ENCODE data around the gene PRRG2.
"Not testable (repeated sequence)": the region's sequence is repeated elsewhere in the genome, so short reads cannot be mapped to it uniquely, and the experiment has no call there.

PRRG2 gene

DNA sequence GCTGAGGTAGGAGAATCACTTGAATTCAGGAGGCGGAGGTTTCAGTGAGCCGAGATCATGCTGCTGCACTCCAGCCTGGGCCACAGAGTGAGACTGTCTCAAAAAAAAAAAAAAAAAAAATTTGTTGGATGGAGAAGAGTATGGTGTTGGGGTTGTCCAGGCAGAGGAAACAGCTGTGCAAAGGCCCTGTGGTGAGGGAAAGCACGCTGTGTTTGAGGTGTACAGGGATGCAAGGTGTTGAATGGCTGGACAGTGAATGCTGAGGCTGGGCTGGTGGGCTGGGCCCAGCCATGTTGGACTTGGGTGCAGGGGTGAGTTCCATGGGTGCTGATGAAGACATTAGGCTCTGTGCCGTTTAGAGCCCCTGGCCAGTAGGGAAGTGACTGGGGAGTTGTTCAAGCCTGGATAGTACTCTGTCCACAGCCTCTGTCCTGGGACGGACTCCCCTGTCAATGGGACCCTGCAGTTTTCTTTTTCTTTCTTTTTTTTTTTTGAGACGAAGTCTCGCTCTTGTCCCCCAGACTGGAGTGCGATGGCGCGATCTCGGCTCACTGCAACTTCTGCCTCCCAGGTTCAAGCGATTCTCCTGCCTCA lies 28.5 kb downstream of the PRRG2 start:
- DNase-seq (ENCODE audit: low read depth): no peak

DNA sequence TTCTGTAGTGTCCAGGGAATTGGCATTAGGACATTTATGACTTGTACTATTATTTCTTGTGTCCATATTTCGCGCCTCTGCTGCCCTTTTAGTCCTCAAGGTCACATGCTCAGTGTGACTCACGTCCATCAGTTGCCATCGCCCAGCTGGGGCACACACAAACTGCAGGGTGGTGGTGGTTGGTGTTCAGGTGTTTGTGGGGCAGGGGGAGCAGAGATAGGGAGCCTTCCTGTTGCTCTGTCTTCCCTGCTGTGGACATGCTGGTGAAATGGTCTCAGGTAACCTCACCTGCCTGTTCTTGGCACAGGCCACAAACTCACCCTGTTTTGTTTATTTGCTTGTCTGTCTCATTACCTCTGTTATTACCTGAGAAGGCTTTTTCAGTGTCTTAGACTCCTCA lies 32.3 kb downstream of the PRRG2 start:
- DNase-seq (ENCODE audit: low read depth): no peak

DNA sequence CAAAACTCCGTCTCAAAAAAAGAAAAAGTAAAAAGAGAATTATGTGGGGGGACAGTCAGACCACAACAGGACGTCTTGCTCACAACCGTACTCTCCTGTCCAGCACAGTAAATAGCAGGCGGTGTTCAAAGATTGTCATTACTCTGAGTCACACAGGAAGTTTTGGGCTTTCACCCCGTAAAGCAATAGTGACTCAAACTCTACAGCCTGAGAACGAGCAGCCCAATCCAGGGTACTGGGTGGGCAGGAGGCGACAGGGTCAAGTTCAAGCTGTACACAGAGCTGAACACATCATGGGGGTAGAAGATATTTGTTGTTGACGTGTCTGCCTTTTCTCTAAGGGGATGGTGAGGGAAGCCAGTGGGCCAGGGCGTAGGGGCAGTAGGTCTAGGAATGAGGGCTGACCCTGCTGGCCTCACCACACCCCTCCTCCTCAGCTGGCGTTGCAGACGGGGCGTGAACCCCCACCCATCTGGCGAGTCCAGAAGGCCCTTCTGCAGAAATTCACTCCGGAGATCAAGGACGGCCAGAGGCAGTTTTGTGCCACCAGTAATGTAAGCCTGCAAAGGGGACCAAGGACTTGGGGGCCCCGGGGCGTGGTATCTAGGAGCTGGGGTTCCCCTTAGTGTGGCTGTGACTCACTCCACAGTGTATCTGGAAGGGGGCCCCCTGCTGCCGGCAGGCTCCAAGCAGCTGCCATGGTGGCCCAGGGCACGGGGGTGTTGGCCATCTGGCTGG lies 33.1 kb downstream of the PRRG2 start:
- DNase-seq (ENCODE audit: low read depth): no peak

DNA sequence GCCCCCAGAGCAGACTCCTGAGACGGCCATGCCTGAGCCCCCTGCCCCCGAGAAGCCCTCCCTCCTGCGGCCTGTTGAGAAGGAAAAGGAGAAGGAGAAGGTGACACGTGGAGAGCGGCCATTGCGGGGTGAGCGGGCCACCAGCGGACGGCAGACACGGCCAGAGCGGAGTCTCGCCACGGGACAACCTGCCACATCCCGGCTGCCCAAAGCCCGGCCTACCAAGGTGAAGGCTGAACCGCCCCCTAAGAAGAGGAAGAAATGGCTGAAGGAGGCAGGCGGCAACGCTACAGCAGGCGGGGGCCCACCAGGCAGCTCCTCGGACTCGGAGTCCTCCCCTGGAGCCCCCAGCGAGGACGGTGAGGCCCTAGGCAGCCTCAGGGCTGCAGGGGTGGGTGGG lies 34.7 kb downstream of the PRRG2 start:
- DNase-seq (ENCODE audit: low read depth): no peak

DNA sequence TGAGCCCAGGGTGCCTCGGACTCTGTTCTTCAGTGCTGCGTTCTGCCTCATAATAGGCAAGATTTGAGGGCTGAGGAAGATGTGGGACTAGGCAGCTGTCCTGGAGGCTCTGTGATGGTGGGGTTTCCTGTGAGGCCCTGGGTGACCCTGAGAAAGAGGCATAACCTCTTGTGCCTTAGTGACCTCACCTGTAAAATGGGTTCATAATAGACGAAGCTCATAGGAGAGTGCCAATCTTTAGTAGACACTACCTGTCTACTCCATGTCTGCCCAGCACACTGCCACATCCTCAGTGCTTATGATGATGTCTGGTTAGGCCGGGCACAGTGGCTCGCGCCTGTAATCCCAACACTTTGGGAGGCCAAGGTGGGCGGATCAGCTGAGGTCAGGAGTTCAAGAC lies 35.4 kb downstream of the PRRG2 start:
- DNase-seq (ENCODE audit: low read depth): no peak

DNA sequence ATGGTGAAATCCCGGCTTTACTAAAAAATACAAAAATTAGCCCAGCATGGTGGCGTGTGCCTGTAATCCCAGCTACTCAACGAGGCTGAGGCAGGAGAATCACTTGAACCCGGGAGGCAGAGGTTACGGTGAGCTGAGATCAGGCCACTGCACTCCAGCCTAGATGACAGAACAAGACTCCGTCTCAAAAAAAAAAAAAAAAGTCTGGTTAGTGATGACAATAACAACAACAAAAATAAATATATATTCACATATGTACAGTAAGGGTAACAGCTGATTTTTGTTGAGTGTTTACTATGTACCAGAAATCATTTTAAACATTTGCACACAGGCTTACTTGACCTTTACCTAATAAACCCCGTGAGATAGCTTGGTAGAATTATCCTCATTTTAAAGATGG lies 35.8 kb downstream of the PRRG2 start:
- no peak for DNase-seq (ENCODE audit: low read depth)

DNA sequence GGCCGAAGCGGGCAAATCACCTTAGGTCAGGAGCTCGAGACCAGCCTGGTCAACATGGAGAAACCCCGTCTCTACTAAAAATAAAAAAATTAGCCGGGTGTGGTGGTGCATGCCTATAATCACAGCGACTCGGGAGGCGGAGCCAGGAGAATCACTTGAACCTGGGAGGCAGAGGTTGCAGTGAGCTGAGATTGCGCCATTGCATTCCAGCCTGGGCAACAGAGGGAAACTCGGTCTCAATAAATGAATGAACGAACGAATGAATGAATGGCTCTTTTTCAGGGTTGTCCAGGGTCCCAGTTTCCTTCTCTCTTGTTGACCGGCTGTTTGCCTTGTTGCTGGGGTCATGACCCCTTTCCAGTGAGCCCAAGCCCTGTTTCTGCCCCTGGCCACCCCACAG lies 36.7 kb downstream of the PRRG2 start:
- not testable (repeated sequence) for DNase-seq (ENCODE audit: low read depth)

DNA sequence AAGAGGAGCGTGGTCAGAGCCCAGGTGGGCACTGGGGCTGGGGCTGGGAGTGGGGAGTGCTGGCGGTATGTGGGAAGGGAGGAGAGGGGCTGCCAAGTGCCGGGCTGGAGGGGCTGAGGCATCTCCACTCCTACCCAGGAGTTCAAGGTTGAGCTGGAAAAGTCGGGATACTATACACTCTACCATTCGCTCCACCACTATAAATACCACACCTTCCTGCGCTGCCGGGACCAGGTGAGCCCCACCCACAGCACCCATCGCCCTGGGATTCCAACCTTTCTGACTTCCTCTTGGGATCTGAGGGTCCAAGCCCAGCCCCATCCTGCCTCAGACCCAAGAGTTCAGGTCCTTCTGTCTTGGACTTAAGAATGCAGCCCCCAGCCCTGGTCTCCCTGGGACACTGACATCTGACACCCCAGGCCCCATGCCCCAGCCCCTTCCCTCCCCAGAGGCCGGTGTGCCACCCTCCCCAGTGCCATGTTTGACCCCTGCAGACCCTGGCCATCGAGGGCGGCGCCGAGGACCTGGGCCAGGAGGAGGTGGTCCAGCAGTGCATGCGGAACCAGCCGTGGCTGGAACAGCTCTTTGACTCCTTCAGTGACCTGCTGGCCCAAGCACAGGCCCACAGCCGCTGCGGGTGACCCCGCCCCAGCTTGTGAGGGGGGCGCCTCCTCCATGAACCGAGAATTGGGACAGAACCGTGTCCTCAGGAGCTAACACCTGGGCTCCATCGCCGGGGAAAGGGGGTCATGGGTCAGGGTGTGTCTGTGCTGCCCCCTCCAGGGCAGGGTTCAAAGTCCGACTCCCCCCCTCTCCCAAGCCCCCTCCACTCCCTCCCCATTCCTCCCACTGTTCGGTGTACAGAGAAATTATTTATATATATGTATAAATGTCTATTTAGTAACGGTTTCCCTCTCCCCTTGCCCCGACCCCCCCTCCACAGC lies 44.1 kb downstream of the PRRG2 start:
- DNase-seq (ENCODE audit: low read depth): no peak

DNA sequence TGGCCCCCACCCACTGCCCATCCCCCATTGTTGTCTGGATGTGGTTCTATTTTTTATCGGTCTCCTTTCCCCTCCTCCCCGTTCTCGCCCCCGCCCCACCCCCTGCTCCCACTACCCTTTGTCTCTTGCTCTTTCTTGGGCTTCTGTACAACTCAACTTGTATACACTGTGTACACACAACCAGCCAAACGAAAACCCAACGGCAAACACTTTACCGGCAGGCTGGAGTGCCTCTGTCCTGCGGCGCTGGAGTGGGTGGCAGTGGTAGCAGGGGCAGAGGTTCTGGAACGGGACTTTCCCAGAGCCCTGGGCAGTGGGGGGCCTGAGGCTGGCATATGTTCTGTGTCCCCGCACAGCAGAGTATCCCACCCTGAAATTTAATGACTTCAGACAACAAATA lies 45.1 kb downstream of the PRRG2 start:
- no peak for DNase-seq (ENCODE audit: low read depth)

DNA sequence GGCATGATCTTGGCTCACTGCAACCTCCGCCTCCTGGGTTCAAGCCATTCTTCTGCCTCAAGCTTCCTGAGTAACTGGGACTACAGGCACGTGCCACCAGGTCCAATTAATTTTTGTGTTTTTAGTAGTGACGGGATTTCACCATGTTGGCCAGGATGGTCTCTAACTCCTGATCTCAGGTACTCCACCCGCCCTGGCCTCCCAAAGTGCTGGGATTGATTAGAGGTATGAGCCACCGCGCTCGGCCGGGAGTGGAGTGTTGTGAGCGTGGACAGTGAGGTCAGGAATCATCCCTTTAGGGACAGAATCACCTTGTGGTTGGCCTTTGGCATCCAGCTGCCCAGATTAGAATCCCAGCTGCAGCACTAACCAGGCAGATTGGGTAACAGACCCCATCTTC lies 48.5 kb downstream of the PRRG2 start:
- DNase-seq (ENCODE audit: low read depth): no peak

DNA sequence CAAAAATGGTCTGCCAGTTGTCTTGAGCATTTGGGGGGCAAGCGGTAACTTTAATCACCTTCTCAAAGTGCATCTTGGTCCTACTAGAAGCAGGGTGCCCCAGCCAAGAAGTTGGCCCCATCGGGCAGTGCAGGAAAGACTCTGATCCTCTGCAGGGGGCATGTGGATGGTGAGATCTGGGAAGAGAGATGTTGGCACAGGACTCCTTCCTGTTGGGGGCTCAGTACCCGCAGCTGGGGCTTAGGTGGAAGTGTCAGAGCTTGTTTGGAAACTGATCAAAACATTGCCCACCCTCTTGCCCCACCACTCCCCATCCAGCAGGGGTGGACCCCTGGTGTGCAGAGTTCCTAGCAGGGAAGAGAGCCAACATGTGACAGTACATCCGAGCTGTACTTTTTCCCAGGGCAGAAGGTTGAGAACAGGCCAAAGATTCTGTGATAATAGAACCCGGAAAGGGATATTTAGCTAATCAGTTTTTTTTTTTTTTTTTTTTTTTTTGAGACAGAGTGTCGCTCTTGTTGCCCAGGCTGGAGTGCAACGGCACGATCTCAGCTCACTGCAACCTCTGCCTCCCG lies 50.0 kb downstream of the PRRG2 start:
- no peak for DNase-seq (ENCODE audit: low read depth)

DNA sequence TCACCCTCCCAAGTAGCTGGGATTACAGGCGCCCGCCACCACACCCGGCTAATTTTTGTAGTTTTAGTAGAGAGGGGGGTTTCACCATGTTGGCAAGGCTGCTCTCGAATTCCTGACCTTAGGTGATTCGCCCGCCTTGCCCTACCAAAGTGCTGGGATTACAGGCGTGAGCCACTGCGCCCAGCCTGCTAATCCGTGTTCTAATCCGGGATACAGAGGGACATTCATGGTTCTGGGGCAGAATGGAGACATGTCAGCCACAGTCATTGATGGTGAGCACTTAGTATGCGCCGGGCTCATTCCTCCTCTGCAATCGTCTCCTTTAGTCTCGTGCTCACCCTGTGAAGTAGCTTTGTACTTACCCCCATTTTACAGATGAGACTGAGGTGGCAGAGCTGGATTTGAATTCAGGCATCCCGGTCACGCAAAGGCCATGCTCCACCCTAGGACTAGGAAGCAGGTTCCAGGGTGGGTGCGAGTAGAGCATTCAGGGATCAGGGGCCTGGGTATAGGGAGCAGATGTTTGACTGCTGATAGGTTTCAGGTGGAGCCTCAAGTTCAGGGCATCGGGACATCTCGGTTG lies 50.6 kb downstream of the PRRG2 start:
- no peak for DNase-seq (ENCODE audit: low read depth)

DNA sequence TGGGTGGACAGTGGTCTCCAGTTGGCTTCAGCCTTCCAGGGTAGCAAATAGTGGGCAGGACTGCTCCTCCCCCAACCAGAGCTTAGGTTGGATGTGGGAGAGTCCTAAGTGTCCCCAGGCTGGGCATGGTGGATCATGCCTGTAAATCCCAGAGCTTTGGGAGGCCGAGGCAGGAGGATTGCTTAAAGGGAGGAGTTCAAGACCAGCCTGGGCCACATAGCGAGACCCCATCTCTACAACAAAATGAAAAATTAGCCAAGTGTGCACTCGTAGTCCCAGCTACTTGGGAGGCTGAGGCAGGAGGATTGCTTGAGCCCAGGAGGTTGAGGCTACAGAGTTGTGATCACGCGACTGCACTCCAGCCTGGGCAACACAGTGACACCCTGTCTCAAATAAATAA lies 51.5 kb downstream of the PRRG2 start:
- no peak for DNase-seq (ENCODE audit: low read depth)

DNA sequence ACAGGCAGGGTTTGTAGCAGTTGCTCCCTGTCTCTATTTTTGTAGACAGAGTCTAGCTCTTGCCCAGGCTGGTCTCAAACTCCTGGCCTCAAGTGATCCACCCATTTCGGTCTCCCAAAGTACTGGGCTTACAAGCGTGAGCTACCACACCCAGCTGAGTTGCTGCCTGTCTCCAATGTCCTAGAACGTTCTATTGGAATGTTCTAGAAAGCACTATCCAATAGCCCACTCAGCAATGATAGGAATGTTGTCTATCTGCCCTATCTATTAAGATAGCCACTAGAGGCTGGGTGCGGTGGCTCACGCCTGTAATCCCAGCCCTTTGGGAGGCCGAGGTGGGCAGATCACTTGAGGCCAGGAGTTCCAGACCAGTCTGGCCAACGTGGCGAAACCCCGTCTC lies 52.2 kb downstream of the PRRG2 start:
- not testable (repeated sequence) for DNase-seq (ENCODE audit: low read depth)

DNA sequence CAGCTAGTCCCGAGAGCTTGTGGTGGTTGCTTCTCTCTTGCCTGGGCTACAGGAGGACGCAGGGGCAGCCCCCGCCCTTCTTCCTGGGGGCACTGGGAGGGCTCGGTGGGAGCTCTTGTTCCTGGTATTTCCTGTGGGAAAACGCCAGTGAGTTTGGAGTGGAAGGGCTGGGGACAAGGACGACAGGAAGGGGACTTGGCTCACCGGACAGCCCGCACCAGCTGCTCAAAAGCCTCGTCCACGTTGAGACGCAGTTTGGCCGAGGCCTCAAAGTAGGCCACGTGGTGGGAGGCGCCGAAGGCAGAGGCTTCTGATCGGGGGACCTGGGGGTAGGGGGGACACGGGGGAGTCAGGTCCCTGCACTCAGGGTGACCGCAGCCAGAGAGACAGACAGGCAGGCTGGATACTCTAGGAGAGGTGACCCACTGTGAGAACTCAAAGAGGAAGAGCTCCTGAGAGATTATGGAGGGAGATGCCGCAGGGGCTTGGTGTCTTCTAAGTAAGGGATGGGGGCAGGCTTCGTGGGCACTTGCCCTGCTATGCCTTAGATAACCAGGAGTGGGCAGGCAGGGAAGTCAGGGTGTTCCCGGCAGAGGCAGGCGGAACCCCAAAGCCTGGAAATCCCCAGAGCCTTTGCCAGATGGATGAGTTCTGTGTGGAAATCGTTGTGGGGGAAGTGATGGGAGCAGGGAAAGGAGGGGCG lies 54.6 kb downstream of the PRRG2 start:
- DNase-seq (ENCODE audit: low read depth): no peak

DNA sequence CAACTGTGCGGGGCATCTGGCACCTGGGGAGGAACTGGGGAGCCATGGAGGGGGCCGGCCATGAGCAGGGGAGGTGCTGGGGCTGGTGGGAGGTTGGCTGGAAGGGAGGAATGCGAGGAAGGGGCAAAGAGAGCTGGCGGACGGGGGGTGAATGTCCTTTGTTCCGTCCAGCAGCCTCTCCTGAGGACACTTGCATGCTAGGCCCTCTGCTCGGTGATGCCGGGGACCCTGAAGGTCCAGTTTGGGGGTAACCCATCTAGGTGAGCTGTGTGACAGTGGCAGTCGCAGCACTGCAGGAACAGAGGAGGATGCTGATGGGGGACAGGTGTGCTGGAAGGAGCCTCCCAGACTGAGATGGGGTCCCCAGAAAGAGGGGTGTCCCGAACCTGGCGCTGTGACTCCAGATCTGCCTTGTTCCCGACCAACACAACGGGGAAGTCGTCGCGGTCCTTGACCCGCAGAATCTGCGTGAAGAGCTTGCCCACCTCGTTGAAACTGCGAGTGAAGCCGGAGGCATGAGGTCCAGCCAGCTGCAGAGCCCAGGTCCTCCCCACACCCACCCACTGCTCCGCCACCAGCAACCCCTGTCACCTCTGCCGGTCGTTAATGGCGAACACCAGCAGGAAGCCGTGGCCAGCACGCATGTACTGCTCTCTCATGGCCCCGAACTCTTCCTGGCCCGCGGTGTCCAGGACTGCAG lies 55.3 kb downstream of the PRRG2 start:
- no peak for DNase-seq (ENCODE audit: low read depth)

DNA sequence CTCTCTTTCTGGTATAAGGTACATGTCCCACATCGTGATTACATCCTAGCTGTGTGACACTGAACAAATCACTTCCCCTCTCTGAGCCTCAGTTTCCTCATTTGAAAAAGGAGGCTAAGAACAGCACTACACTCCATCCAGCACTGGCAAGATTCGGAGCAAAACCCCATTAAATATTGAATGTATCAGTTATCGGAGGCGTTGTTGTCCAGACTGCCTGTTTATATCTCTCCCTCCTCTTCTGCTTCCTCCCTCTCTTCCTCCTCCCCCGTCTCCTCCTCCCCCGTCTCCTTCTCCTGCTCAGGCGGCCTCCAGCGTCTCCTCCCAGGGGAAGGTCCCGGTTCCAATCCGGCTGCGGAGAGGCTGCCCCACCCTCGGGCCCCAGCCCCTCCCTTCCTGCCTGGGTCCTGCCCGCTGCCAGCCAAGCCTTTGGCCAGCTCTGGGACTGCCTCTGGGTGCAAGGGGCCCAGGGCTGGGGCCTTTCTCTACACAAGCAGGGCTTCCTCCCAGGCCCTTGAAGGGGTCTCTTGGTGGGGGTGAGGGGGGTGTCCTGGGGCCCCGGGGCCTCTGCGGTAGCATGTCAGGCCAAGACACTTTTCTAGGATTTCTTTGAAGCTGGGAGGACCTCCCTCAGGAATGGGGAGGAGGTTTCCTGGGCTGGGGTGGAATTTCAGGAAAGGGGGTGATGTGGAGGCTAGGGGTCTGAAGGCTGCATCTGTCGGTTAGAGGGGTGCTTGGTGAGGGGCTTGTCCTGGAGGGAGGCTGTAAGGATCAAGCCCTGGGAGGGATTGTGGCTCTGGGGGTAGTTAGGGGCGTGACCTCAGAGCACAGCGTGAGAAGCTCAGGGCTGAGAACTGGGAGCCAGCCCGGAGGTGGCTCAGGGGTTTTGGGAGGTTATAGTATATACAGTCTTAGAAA lies 57.0 kb downstream of the PRRG2 start:
- no peak for DNase-seq (ENCODE audit: low read depth)

DNA sequence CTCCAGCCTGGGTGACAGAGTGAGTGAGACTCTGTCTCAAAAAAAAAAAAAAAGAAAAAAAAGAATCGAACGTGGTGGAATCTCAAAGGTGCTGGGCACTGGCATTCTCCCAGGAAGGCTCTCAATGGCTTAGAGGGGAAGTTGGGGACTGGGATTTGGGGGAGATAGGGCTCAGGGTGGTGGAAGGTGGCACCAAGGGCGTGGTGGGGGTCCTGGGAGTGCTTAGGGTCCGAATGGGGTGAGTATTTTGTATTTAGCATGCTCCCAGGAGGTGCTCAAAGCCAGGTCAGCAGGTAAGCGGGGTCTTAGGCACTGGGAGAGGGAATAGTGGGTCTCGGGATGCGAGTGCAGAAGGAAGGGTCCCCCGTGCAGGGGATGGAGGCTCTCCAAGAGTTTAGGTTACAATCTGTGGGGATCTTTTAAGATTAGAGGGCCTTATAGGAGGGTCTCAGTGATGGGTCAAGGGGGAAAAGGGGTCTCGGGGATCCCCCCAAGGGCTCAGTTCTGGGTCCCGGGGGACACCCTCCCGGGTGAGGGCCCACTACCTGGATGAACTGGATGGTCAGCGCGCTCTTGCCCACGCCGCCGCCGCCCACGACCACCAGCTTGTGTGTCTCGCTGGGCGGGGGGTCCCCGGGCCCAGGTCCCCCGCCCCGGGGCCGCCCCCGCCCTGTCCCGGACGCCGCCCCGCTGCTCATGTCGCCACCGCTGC lies 58.4 kb downstream of the PRRG2 start:
- no peak for DNase-seq (ENCODE audit: low read depth)

Measured in stimulated activated CD8-positive, alpha-beta memory T cell treated with anti-CD3 and anti-CD28 coated beads, Interleukin-12 subunit alpha, Interleukin-12 subunit beta, amount 100 ng/mL, for 1 hour (primary cell).